ENCODE measurements around the gene MEIOB. TPM values are rescaled to one million over a fixed set of nuclear protein-coding genes. Genes with fewer than 3 reads are reported as not detected.

MEIOB gene
- total RNA-seq, 1 donor from 2014 or later = 0.26 TPM

DNA sequence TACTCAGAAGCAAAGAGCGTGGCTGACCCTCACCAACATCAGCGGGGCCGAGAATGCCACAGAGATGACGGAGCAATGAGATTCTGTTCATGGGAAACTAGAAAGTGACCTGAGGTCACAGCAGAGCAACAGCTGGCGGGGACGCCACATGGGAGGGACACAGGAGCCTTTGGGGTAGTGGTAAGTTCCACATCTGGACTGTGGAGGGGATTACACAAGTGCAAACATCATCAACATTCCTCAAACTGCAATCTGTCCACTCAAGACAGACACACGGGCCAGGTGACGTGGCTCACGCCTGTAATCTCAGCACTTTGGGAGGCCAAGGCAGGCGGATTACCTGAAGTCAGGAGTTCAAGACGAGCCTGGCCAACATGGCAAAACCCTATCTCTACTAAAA is 56.5 kb downstream of the MEIOB start:
- peak; percentile 43 for FAIRE-seq
- no peak for DNase-seq (ENCODE audit: low read depth)
- H3K4me3 ChIP-seq (ENCODE audit: low read depth, low read length) = no peak overlapping the region
- H3K36me3 ChIP-seq (ENCODE audit: control insufficient read depth, insufficient read depth, low read length) = peaks cover 13% of the 10 kb centered on the region
- no peak for TF ChIP-seq CTCF (IDR thresholded peaks at IDR 0.05; ENCODE audit: insufficient read depth, low read length, severe bottlenecking)
- H3K27me3 ChIP-seq (ENCODE audit: control insufficient read depth, insufficient read depth, low read length) = no peaks in the 10 kb centered on the region

GRCh38 chr16:1812732-1813163 is 59.2 kb downstream of the MEIOB start:
- FAIRE-seq (no peak), DNase-seq (ENCODE audit: low read depth) (peak; percentile 55)
- no peaks in the 10 kb centered on the region for H3K27me3 ChIP-seq (ENCODE audit: control insufficient read depth, insufficient read depth, low read length)
- peak; percentile 75 for TF ChIP-seq CTCF (IDR thresholded peaks at IDR 0.05; ENCODE audit: insufficient read depth, low read length, severe bottlenecking)
- peaks cover 15% of the 10 kb centered on the region for H3K36me3 ChIP-seq (ENCODE audit: control insufficient read depth, insufficient read depth, low read length)
- no peak overlapping the region for H3K4me3 ChIP-seq (ENCODE audit: low read depth, low read length)

GRCh38 chr16:1810536-1810935 is 61.4 kb downstream of the MEIOB start:
- FAIRE-seq (no peak), DNase-seq (ENCODE audit: low read depth) (no peak)
- Histone ChIP-seq H3K36me3 (ENCODE audit: control insufficient read depth, insufficient read depth, low read length) (peaks cover 10% of the 10 kb centered on the region), H3K27me3 (ENCODE audit: control insufficient read depth, insufficient read depth, low read length) (no peaks in the 10 kb centered on the region), H3K4me3 (ENCODE audit: low read depth, low read length) (no peak overlapping the region)
- no peak for TF ChIP-seq CTCF (IDR thresholded peaks at IDR 0.05; ENCODE audit: insufficient read depth, low read length, severe bottlenecking)

DNA sequence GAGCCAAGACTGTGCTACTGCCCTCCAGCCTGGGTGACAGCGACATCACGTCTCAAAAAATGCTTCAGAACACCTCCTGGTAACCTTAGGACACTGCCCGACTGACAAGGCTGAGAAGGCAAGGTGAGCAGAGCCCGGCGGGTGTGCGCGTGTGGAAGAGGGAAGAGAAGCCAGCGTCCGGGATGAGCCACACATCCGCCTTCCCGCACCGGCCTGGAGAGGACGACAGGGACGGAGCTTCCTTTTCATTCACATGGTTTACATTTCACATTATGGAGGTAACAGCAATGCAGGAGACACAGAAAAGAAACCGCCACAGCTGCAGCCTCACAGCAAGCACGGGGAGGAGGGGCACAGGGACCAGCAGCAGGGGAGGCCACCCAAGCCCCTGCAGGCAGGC is 61.9 kb downstream of the MEIOB start:
- no peak overlapping the region for H3K4me3 ChIP-seq (ENCODE audit: low read depth, low read length)
- H3K27me3 ChIP-seq (ENCODE audit: control insufficient read depth, insufficient read depth, low read length) = no peaks in the 10 kb centered on the region
- H3K36me3 ChIP-seq (ENCODE audit: control insufficient read depth, insufficient read depth, low read length) = peaks cover 10% of the 10 kb centered on the region
- no peak for TF ChIP-seq CTCF (IDR thresholded peaks at IDR 0.05; ENCODE audit: insufficient read depth, low read length, severe bottlenecking)
- DNase-seq (ENCODE audit: low read depth) (no peak), FAIRE-seq (no peak)

DNA sequence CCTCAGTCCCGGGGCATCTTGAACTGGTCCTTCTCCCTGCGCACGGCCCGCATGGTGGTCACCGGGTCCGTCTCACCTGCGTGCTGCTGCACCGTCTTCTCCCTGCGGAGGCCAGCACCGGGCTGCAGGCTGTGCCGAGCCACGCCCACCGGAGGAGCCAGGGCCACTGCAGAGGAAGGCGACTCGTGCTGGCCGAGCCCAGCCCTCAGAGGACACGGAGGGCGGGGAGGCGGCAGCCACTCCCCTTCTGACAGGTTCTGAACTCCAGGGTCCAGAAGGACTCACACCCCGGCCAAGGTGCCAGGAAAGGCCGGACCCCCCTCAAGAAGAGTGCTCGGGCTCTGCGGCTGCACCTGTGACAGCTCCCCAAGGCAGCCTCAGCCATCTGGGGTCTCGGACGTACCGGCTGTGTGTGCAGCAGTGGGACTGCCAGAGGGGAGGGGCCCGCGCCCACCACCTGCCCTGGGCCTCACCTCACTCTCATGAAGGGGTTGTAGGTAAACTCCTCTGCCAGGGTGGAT is 62.6 kb downstream of the MEIOB start:
- TF ChIP-seq CTCF (IDR thresholded peaks at IDR 0.05; ENCODE audit: insufficient read depth, low read length, severe bottlenecking) = no peak
- Histone ChIP-seq H3K4me3 (ENCODE audit: low read depth, low read length) (no peak overlapping the region), H3K36me3 (ENCODE audit: control insufficient read depth, insufficient read depth, low read length) (peaks cover 10% of the 10 kb centered on the region), H3K27me3 (ENCODE audit: control insufficient read depth, insufficient read depth, low read length) (no peaks in the 10 kb centered on the region)
- FAIRE-seq (no peak), DNase-seq (ENCODE audit: low read depth) (no peak)

GRCh38 chr16:1808691-1809090 is 63.3 kb downstream of the MEIOB start:
- TF ChIP-seq CTCF (IDR thresholded peaks at IDR 0.05; ENCODE audit: insufficient read depth, low read length, severe bottlenecking) = no peak
- H3K36me3 ChIP-seq (ENCODE audit: control insufficient read depth, insufficient read depth, low read length) = peaks cover 10% of the 10 kb centered on the region
- no peak for FAIRE-seq
- H3K4me3 ChIP-seq (ENCODE audit: low read depth, low read length) = no peak overlapping the region
- DNase-seq (ENCODE audit: low read depth) = no peak
- no peaks in the 10 kb centered on the region for H3K27me3 ChIP-seq (ENCODE audit: control insufficient read depth, insufficient read depth, low read length)
